ENCODE results near the gene CAVIN3.

The CAVIN3 gene

GRCh38 chr11:6320411-6321155 lies at the start of gene CAVIN3:
Gene CAVIN3, minus strand, starts transcription at chr11:6320501. Its CDS starts 25 bp downstream, at chr11:6320476.
- peak; percentile 50 for DNase-seq (ENCODE audit: low spot score)

- DNase-seq (ENCODE audit: low spot score): peak; percentile 33
Measured at GRCh38 chr11:6365659-6366058, 45.4 kb upstream of the CAVIN3 start.

- DNase-seq (ENCODE audit: low spot score): peak; percentile 58
Measured at GRCh38 chr11:6362873-6363678, 42.8 kb upstream of the CAVIN3 start.

- no peak for DNase-seq (ENCODE audit: low spot score)
Measured at GRCh38 chr11:6362185-6362872, 42.0 kb upstream of the CAVIN3 start.

GRCh38 chr11:6360183-6360582 lies 39.9 kb upstream of the CAVIN3 start:
- no peak for DNase-seq (ENCODE audit: low spot score)

- DNase-seq (ENCODE audit: low spot score): no peak
Measured at GRCh38 chr11:6357222-6357621, 36.9 kb upstream of the CAVIN3 start.

- no peak for DNase-seq (ENCODE audit: low spot score)
Measured at GRCh38 chr11:6356503-6357055, 36.3 kb upstream of the CAVIN3 start.

GRCh38 chr11:6354651-6355485 lies 34.6 kb upstream of the CAVIN3 start:
- no peak for DNase-seq (ENCODE audit: low spot score)

- DNase-seq (ENCODE audit: low spot score): peak; percentile 86
Measured at GRCh38 chr11:6353367-6353987, 33.2 kb upstream of the CAVIN3 start.

- no peak for DNase-seq (ENCODE audit: low spot score)
Measured at GRCh38 chr11:6351782-6352382, 31.6 kb upstream of the CAVIN3 start.

GRCh38 chr11:6350486-6350885 lies 30.2 kb upstream of the CAVIN3 start:
- no peak for DNase-seq (ENCODE audit: low spot score)

- DNase-seq (ENCODE audit: low spot score): no peak
Measured at GRCh38 chr11:6350043-6350442, 29.7 kb upstream of the CAVIN3 start.

- no peak for DNase-seq (ENCODE audit: low spot score)
Measured at GRCh38 chr11:6345366-6345765, 25.1 kb upstream of the CAVIN3 start.

GRCh38 chr11:6336293-6336692 lies 16.0 kb upstream of the CAVIN3 start:
- no peak for DNase-seq (ENCODE audit: low spot score)

- no peak for DNase-seq (ENCODE audit: low spot score)
Measured at GRCh38 chr11:6334806-6335205, 14.5 kb upstream of the CAVIN3 start.

GRCh38 chr11:6333095-6333494 lies 12.8 kb upstream of the CAVIN3 start:
- no peak for DNase-seq (ENCODE audit: low spot score)

- DNase-seq (ENCODE audit: low spot score): no peak
Measured at GRCh38 chr11:6332066-6332465, 11.8 kb upstream of the CAVIN3 start.

GRCh38 chr11:6328321-6328720 lies 8.0 kb upstream of the CAVIN3 start:
- DNase-seq (ENCODE audit: low spot score): no peak

GRCh38 chr11:6327806-6328205 lies 7.5 kb upstream of the CAVIN3 start:
- DNase-seq (ENCODE audit: low spot score): no peak

GRCh38 chr11:6326985-6327384 lies 6.7 kb upstream of the CAVIN3 start:
- DNase-seq (ENCODE audit: low spot score): no peak

GRCh38 chr11:6326303-6326702 lies 6.0 kb upstream of the CAVIN3 start:
- DNase-seq (ENCODE audit: low spot score): no peak
